ENCODE results near the gene RABGAP1L. TPM values are rescaled to one million over a fixed set of nuclear protein-coding genes. Genes with fewer than 3 reads are reported as not detected.

RABGAP1L gene
- total and polyA plus RNA-seq, 2 of the 8 experiments (the other 6 are each of a cell fraction or from before 2014, with no cell fraction given): 33.3 to 156 TPM

- CTCF ChIA-PET (ENCODE audit: partially characterized antibody): interaction anchor here (1.4 to 1.7 kb wide), 2 partner anchors 41 to 55 kb away, joined by 5 to 9 read pairs; no protein-coding TSS in a partner anchor
- FAIRE-seq: no peak
- no peak for TF ChIP-seq CBX5 (IDR thresholded peaks at IDR 0.05; ENCODE audit: low read depth, low read length)
- no peak for TF ChIP-seq SP4 (IDR thresholded peaks at IDR 0.05; ENCODE audit: low read length)
- no peak for TF ChIP-seq CTBP2 (IDR thresholded peaks at IDR 0.05; ENCODE audit: borderline replicate concordance, insufficient read depth, insufficient read length, low read length)
- TF ChIP-seq PHF8 (conservative IDR thresholded peaks at IDR 0.05; ENCODE audit: low read depth, low read length): no peak
- TF ChIP-seq ZNF274 (IDR thresholded peaks at IDR 0.05; ENCODE audit: borderline replicate concordance, extremely low read depth, low read length): no peak
- no peak for TF ChIP-seq ATF2 (IDR thresholded peaks at IDR 0.05; ENCODE audit: low read length)
- TF ChIP-seq CEBPB (IDR thresholded peaks at IDR 0.05; ENCODE audit: low read depth, low read length): no peak
- no peak for TF ChIP-seq RXRA (IDR thresholded peaks at IDR 0.05; ENCODE audit: insufficient read depth, low read depth, low read length)
- TF ChIP-seq E2F6 (IDR thresholded peaks at IDR 0.05): no peak
Measured at GRCh38 chr1:174942547-174943255, 783.4 kb downstream of the RABGAP1L start.

More at GRCh38 chr1:174942547-174943255, 783.4 kb downstream of the RABGAP1L start:
- H3K4me1 ChIP-seq (replicated peaks in 1 of 4; ENCODE audit: control insufficient read depth in 3 of 4, insufficient read depth in 4 of 4, low read length in 3 of 4): peaks cover 0 to 3% (median 0%) of the 10 kb centered on the region in 4 experiments; a peak in 1 of 7 replicates
- H3K4me2 ChIP-seq (ENCODE audit: insufficient read depth in 1 of 2, low read depth in 2 of 2, low read length in 2 of 2): no peak overlapping the region
- no peaks in the 10 kb centered on the region for H3K23me2 ChIP-seq (ENCODE audit: low read depth, low read length)
- no peak overlapping the region for H3K18ac ChIP-seq (ENCODE audit: extremely low read depth, low read length)
- no peak overlapping the region for H3K23ac ChIP-seq (ENCODE audit: insufficient read length)
- WGBS, 2 experiments (ENCODE audit: extremely low coverage in 1 of 2, insufficient coverage in 1 of 2, insufficient read length in 1 of 2, insufficient replicate concordance in 2 of 2, low coverage in 1 of 2, low lambda C conversion rate in 2 of 2, missing lambda C conversion rate in 1 of 2): 96% methylated on average over 2 of the region's 2 CpGs; no CpG with 5 or more reads in 1 of the 2 experiments
- H3K56ac ChIP-seq (replicated peaks; ENCODE audit: insufficient read length, low read depth, low read length): no peak overlapping the region
- DNase-seq (ENCODE audit: low read depth in 1 of 2, low spot score in 2 of 2): no peak
- H2BK120ac ChIP-seq (replicated peaks; ENCODE audit: low read depth, low read length): no peak overlapping the region
- H2BK5ac ChIP-seq (ENCODE audit: low read depth, low read length): no peak overlapping the region
- no peak overlapping the region for H3K4ac ChIP-seq (replicated peaks; ENCODE audit: insufficient read length, low read depth, low read length)
- no peak overlapping the region for H2BK20ac ChIP-seq (ENCODE audit: low read length)
- H4K20me1 ChIP-seq (replicated peaks in 1 of 2; ENCODE audit: control insufficient read depth in 1 of 2, insufficient read depth in 2 of 2, low read length in 2 of 2): peaks cover 11 to 12% of the 10 kb centered on the region in 2 experiments
- H4K8ac ChIP-seq (ENCODE audit: extremely low read depth, insufficient read depth, low read length): no peak overlapping the region
- H3K27me3 ChIP-seq (replicated peaks in 1 of 4; ENCODE audit: control insufficient read depth in 3 of 4, extremely low read depth in 1 of 4, insufficient read depth in 3 of 4, low read length in 3 of 4): no peaks in the 10 kb centered on the region
- H3K36me3 ChIP-seq (ENCODE audit: control insufficient read depth in 2 of 4, insufficient read depth in 4 of 4, low read length in 3 of 4): peaks cover 0 to 32% (median 6%) of the 10 kb centered on the region in 4 experiments; a peak in 4 of 8 replicates
- no peak overlapping the region for H2AFZ ChIP-seq (ENCODE audit: low read length)
- no peak overlapping the region for H4K91ac ChIP-seq (replicated peaks; ENCODE audit: insufficient read length, low read length)
- no peak overlapping the region for H2BK15ac ChIP-seq (ENCODE audit: low read length)
- no peaks in the 10 kb centered on the region for H3K9me3 ChIP-seq (ENCODE audit: insufficient read depth in 2 of 2, low read depth in 1 of 2, low read length in 1 of 2)
- POLR2A ChIA-PET (ENCODE audit: partially characterized antibody): interaction anchor here (0.8 to 1.2 kb wide), 7 partner anchors 8 to 57 kb away, joined by 3 to 6 read pairs (median 4); partner anchors contain the start of gene CACYBP
- H4K5ac ChIP-seq (ENCODE audit: insufficient read length, low read depth, low read length): no peak overlapping the region
- H3K27ac ChIP-seq (ENCODE audit: low read depth, low read length): no peak overlapping the region
- no peak overlapping the region for H3K14ac ChIP-seq (ENCODE audit: insufficient read length)
- H3K79me1 ChIP-seq (ENCODE audit: low read depth, low read length): peaks cover 3% of the 10 kb centered on the region; the same call in 1 of the 2 replicates
- no peak overlapping the region for H2BK12ac ChIP-seq (ENCODE audit: low read depth, low read length)
- H3K4me3 ChIP-seq (ENCODE audit: extremely low read depth in 1 of 4, insufficient read depth in 2 of 4, low read depth in 3 of 4, low read length in 4 of 4): no peak overlapping the region
- H3K9ac ChIP-seq (replicated peaks in 1 of 4; ENCODE audit: extremely low read depth in 1 of 4, low read depth in 3 of 4, low read length in 3 of 4): no peak overlapping the region
- peaks cover 0 to 94% of the 10 kb centered on the region in 2 experiments; a peak in 3 of 4 replicates for H3K79me2 ChIP-seq (ENCODE audit: control insufficient read depth in 1 of 2, insufficient read depth in 2 of 2, low read length in 2 of 2)
- H2AK5ac ChIP-seq (ENCODE audit: low read depth, low read length): no peak overlapping the region

Measured in H1 (cell line).